Activated CD4-positive, alpha-beta T cell treated with anti-CD3 and anti-CD28 coated beads for 4 hours (primary cell): ENCODE results near the gene LRP2BP.
"Not testable (repeated sequence)": the region's sequence is repeated elsewhere in the genome, so short reads cannot be mapped to it uniquely, and the experiment has no call there.

Experiments used
- DNase-seq, 2 donors: peaks; one replicate each; pipeline ENCODE4 v3.0.0-alpha.2; 2020

Gene LRP2BP

DNA sequence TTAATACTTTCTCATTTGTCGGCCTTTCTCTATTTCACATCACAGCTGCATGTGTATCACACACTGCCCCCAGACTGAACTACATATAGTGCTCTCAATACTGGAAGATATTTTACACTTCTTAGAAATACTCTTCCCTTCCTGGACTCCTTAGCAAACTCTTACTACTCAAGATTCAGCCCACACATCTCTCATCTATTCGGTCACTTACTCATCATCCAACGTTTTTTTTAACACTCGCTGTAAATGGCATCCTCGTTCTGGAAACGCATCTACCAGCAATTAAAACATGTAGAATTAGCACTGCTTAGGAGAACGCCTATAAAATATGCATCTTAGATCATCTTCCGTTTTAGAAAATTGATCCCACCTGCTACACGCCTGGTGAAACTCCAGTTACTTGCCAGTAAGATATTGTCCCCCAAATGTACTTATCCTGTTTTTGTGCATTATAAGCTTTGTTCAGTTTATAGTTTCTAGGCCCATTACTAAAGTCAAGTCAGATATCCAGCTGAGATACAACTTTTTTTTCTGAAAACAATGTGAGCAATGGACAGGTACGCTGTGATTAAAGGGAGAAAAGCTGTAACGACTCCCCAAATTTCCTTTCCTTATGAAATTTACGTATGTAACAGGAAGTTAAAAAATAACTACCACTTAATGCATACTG lies 1.0 kb downstream of the LRP2BP start:
- peak in 1 of 2 donors; percentile 12 for DNase-seq

DNA sequence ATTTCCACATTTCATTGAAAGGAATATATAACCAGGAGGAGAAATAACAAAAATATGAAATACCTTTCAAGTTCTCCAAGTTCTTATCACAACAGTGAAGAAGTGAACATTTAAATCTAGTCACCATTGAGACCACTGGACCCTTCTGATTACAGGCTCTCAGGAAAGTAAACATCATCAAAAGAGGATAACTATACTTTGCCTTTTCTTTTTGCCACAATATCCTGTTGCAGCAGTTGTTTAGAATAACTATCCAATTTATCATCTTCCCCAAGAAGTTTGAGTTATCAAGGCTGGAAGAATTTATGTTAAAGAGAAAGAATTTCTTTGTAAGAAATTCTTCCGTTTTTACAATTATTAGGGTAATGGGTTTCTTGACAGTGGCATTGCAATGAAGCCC lies 3.6 kb downstream of the LRP2BP start:
- DNase-seq: no peak

DNA sequence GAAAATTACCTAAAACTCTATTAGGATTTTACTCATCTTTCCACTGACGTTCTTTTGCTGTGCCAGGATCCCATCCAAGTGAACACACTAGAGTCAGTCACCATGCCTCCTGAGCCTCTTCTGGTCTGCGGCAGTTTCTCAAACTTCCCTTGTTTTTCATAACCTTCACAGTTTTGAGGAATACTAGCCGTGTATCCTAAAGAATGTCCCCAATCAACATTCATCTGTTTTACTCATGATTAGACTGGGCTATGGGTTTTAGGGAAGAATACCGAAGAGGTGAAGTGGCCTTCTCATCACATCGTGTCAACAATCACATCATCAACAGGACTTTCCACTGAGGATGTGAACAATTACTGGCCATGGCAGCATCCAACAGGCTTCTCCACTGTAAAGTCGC lies 4.8 kb downstream of the LRP2BP start:
- DNase-seq: no peak

GRCh38 chr4:185387957-185388356 lies 7.8 kb downstream of the LRP2BP start:
- no peak for DNase-seq

- DNase-seq: no peak
These were observed 10.8 kb downstream of the LRP2BP start for GRCh38 chr4:185384930-185385331.

- no peak for DNase-seq
These were observed 11.7 kb downstream of the LRP2BP start for GRCh38 chr4:185384061-185384460.

DNA sequence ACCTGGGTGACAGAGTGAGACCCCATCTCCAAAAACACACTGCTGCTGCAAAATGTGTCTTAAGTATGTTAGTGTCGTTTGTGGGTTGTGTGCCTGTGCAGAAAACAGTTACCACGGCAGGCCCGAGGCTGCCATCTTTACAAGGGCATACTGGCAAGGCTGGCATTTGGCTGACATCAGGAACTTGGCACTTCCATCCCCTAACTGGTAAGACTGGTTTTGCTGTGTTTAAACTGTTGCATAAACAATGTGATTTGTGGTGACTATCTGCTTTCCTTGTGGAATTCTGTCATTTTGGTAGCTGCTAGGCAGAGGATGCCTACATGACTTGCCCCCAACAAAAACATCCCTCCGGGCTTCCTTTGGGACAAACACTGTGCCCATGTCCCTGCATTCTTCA lies 12.3 kb downstream of the LRP2BP start:
- no peak for DNase-seq

DNA sequence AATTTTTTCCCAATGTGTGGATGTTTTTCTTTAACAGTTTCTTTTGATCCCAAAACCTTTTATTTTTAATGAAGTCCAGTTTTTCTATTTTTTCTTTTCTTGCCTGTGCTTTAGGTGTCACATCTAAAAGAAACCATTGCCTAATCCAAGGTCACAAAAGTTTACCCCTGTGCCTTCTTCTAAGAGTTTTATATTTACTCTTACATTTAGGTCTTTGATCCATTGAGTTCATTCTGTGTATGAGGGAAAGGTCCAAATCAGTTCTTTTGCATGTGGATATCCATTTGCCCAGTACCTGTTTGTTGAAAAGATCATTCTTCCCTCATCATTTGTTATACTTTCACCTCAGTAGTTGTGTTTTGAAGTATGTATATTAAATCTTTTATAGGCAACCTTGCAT lies 13.0 kb downstream of the LRP2BP start:
- no peak for DNase-seq

GRCh38 chr4:185381288-185382196 lies 14.2 kb downstream of the LRP2BP start:
- DNase-seq: no peak

DNA sequence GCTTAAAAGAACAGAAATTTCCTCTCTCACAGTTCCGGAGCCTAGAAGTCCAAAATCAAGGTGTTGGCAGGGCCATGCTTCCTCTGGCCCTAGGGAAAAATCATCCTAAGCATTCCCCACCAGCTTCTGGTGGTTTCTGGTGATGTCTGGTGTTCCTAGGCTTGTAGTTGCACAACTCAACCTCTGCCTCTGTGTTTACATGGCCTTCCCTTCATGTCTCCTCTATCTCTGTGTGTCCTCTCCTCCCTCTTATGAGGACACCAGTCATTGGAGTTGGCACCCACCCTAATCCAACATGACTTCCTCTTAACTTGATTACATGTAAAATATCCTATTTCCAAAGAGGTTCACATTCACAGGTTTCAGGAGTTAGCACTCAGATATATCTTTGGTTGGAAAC lies 15.4 kb downstream of the LRP2BP start:
- DNase-seq: no peak

- DNase-seq: no peak
These were observed 16.1 kb downstream of the LRP2BP start for GRCh38 chr4:185379326-185380295.

DNA sequence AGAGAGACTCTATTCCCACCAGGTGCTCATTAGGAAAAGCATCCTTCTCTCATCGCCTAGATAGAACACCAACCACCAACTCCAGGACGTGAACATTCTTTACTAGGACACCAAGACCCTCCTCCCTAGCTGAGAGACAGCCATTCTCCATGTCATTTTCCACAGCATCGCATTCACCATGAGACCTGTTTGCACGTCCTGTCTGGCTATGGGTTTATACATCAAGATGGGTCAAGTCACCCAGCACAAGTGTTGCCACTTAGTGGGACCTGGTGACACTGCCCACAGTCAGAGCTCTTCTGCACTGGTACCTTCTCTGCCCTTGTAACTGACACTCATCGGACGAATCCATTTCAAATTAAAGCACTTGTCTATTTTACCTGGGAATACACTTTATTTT lies 17.5 kb downstream of the LRP2BP start:
- DNase-seq: no peak

DNA sequence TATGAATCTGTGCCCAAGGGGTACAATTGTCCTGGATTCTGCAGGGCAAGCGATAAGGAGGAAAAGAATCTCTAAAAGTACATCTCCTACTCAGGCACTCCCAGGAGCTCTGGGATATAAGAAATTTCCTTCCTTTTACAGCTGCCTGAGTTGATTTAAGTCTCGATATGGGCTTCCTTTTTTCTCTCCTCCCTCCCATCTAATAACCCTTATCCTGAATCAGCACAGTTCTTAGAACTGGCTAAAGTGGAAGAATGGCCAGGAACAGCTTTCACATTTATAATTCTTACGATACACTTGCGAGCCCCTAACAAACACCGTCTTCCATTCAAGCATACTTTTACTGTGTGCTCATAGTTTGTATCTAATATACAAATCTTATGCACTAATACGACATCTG lies 21.2 kb downstream of the LRP2BP start:
- DNase-seq: no peak

GRCh38 chr4:185374027-185374426 lies 21.7 kb downstream of the LRP2BP start:
- DNase-seq: no peak

DNA sequence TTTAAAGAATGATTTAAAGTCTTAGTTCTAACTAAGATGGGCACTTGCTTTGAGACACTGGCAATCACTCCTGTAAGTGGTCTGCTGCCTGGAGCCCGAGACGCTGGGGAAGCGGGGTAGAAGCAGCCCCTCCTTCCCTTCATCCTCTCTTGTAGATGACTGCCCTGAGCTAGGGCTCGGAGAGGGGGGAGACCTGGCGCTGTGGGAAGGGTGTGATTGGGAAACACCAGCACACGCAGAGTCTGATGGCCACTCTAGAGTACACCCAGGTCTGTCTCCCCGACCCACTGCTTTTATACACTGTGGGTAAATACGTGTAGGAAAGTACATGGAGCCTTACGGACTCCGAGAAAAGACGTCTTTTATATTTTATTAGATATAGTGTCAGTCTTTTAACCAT lies 24.0 kb downstream of the LRP2BP start:
- no peak for DNase-seq

- no peak for DNase-seq
These were observed 25.3 kb downstream of the LRP2BP start for GRCh38 chr4:185370268-185370949.

- no peak for DNase-seq
These were observed 26.0 kb downstream of the LRP2BP start for GRCh38 chr4:185369731-185370130.

DNA sequence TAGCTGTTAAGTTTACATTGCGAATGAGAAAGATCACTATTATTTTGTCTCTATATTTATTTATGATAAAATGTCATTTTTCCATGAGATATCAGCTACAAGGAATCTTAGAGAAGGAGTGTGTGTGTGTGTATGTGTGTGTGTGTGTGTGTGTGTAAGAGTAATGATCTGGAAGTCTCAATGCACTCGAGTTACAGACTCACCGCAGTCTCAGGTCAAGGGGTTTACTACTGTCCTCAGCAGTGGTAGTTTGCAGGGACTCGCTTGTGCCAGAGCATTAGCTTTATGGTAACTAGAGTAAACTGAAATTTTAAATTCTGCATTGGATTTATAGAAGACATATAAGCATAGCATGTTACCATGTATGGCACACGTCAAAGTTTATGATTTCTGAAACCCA lies 30.8 kb downstream of the LRP2BP start:
- DNase-seq: no peak

DNA sequence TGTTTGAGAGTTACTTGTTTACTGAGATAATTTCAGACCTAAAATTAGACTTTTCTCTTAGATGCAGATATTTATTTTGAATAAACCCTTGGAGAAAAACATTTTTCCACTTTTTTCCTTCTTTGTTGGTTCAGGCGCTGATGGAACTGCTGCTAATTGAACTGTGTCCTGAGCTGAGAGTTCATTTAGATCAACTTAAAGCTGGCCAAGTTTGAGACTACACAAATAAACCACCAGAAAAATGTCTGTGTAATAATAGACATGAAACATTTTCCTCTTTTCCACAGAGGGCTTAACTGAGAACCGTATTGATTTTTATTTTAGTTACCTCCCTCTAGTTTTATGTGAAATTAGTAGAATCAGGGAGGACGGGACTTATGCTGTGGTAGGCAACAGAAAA lies 32.5 kb downstream of the LRP2BP start:
- DNase-seq: no peak

DNA sequence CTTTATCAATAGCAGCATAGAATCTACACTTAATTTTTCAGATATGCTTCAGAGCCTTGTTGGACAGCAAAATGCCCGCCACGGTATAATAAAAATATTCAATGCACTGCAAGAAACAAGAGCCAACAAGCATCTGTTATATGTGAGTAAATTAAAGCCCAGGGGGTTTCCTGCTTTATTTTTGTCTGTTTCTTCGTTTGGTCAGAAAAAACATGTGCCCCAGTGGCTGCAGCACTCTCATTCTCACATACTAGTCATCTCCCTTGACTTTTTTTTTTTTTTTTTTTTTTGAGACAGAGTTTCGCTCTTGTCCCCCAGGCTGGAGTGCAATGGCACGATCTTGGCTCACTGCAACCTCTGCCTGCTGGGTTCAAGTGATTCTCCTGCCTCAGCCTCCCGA lies 33.2 kb downstream of the LRP2BP start:
- DNase-seq: not testable (repeated sequence)

DNA sequence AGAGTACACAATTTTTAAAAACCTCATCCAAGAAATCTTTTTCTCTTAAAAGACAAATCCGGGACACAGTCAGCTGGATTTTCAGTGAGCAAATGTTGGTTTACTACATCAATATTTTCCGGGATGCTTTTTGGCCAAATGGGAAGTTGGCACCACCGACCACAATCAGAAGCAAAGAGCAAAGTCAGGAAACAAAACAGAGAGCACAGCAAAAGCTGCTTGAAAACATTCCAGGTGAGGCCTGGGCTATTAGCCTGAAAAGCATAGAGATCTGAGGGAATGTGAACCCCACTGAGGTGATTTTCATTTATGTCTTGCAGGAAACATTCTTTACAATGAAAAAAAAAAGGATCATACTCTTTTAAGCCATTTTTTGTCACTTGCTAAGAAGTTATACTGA lies 33.9 kb downstream of the LRP2BP start:
- no peak for DNase-seq

DNA sequence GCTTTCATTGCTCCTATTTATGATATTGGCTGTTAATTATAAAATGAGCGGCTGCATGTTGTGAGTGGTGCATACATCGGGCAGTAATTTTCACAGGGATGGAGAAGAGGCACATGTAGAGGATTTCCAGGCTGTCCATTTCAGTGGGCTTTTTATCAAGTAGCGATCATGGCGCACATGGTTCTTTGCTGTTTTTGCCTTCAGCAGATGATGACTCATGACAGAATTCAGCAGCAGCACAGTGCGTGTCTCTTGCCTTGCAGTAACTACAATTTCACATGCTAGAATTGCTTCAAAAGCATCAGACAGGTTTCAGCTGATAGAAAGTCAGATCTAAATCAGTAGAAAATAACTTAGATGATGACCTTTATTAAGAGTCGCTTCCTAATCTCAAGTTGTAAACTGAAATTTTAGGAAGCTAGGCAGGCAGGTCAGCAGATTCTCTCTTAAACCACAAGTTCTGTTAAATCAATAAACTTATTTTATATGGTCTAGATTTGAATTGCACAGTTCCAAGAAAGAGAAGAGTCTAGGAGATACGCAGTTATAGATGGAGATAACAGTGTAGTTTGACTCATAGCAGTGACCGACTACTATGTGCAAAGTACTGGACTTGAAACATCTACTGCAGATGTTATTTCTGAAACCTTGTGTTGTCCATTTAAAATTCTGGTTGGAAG lies 35.8 kb downstream of the LRP2BP start:
- DNase-seq: no peak
